Tibial artery (tissue), 4 donors: ENCODE data around the gene PRDM5.

Experiments
- DNase-seq, 2 donors: peaks; one replicate each; pipeline ENCODE4 v3.0.0-alpha.2; 2019
- H3K27ac ChIP-seq, 2 donors: fragments of 200-600 bp; sonication (generic) in 1 of 2; 1 replicate in 1 of 2; 2 replicates in 1 of 2; pipeline ENCODE4 v1.5.1; 2018 to 2019; ENCODE audit warnings: mild to moderate bottlenecking in 1 of 2
- H3K27me3 ChIP-seq, 2 donors: fragments of 200-600 bp; sonication (generic) in 1 of 2; one replicate each; pipeline versions ENCODE4 v1.5.1 to v1.6.0; 2016 to 2019
- H3K36me3 ChIP-seq, 3 donors: fragments of 200-600 bp; sonication (generic) in 2 of 3; one replicate each; pipeline ENCODE4 v1.5.1; 2016 to 2019; ENCODE audit warnings: mild to moderate bottlenecking in 2 of 3
- H3K4me1 ChIP-seq, 4 donors: fragments of 200-600 bp; sonication (generic) in 2 of 4; 1 replicate in 3 of 4; 2 replicates in 1 of 4; pipeline ENCODE4 v1.5.1; 2016 to 2019
- H3K4me3 ChIP-seq, 2 donors: fragments of 200-600 bp; sonication (generic) in 1 of 2; 1 replicate in 1 of 2; 2 replicates in 1 of 2; pipeline ENCODE4 v1.5.1; 2018 to 2019; ENCODE audit warnings: mild to moderate bottlenecking in 2 of 2
- H3K9me3 ChIP-seq, 3 donors: fragments of 200-600 bp; sonication (generic) in 1 of 3; one replicate each; pipeline ENCODE4 v1.5.1; 2016 to 2019
- CTCF ChIP-seq, 2 experiments: fragments of 200-600 bp in 1 of 2; fragments of 450-650 bp in 1 of 2; IDR thresholded peaks; one replicate each; pipeline ENCODE4 v1.5.1; 2017 to 2019; ENCODE audit warnings: antibody characterized with exemption in 2 of 2, mild to moderate bottlenecking in 1 of 2, moderate library complexity in 1 of 2
- intact Hi-C: fragments of 100-400 bp; cut with DNase I; formaldehyde crosslinking; loops from one replicate; pipeline ENCODE4 v1.15.0; 2023; ENCODE audit warnings: low total_unique reads

Gene PRDM5

DNA sequence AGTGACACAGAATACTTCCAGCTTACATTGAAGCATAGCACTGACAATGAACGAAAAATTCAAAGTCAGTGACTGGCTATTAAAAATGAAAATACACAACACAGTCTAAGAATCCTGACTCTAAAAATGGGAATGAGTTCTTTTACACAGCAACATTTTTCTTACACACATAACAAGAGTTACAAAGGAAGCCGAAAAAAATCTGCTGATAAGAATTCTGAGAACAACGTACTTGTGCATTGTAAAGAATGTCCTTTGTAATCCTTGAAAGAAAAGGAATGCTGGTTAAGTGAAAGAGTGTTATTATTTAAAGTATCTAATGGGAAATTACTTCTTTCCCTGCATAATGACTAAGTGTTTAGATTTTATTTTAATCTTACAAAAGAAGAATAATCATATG, 199.4 kb downstream of the PRDM5 start:
- Histone ChIP-seq H3K36me3 (no peaks in the 10 kb centered on the region), H3K4me3 (no peak overlapping the region), H3K27ac (no peak overlapping the region), H3K27me3 (no peaks in the 10 kb centered on the region), H3K4me1 (no peaks in the 10 kb centered on the region), H3K9me3 (no peaks in the 10 kb centered on the region)
- no peak for TF ChIP-seq CTCF (IDR thresholded peaks at IDR 0.05)
- intact Hi-C loops, result loop anchor here (10.0 kb wide), 1 partner anchor 372 kb away; no protein-coding TSS in a partner anchor
- no peak for DNase-seq

DNA sequence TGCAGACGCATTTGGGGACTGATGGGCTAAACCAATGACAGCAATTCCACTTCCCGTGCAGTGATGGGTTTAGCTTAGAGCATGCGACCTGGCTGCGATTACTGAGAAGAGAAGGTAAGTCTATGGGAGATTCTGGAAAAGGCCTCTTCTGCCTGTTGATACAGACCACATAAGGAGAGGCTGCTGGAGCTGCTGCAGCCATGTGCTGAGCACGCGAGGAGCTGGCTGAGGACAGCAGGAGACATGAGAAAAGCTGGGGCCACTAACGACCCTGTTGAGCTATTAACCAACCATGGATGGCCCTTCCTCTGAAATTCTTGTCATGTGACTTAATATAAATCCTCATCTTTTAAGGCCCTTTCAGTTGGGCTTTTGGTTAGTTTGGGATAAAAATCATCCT, 199.9 kb downstream of the PRDM5 start:
- H3K27ac ChIP-seq, result no peak overlapping the region
- no peaks in the 10 kb centered on the region for H3K4me1 ChIP-seq
- H3K4me3 ChIP-seq, result no peak overlapping the region
- no peaks in the 10 kb centered on the region for H3K27me3 ChIP-seq
- no peak for DNase-seq
- intact Hi-C loops, result loop anchor here (10.0 kb wide), 1 partner anchor 372 kb away; no protein-coding TSS in a partner anchor
- TF ChIP-seq CTCF (IDR thresholded peaks at IDR 0.05), result no peak
- no peaks in the 10 kb centered on the region for H3K36me3 ChIP-seq
- no peaks in the 10 kb centered on the region for H3K9me3 ChIP-seq

DNA sequence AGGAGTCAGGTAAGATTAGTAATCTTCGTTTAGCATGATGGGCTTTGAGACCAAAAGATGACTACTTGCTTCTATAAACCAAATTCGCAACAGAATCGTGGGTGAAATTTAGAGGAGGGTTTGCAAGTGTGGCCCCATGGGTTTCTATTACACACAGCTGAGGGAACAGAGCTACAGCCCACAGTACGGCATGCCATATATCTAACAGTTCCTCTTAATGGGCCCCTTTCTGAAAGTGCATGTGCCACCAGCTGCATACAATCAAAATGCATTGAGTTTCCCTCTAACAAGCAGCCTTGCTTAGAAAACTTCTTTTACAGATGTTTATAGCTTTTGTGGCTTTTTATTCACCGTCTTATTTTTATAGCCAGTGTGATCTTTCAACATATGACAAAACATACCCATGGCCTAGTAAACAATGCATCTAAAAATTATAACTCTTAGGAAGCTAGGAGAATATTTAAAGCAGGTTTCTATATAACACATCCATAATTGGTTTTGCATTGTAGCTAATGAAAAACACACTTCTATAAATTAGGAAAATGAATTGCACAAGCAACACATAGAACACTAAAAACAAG, 202.1 kb downstream of the PRDM5 start:
- Histone ChIP-seq H3K36me3 (no peaks in the 10 kb centered on the region), H3K4me3 (no peak overlapping the region), H3K4me1 (no peaks in the 10 kb centered on the region), H3K9me3 (no peaks in the 10 kb centered on the region), H3K27ac (no peak overlapping the region), H3K27me3 (no peaks in the 10 kb centered on the region)
- DNase-seq, result no peak
- intact Hi-C loops, result loop anchor here (10.0 kb wide), 1 partner anchor 374 kb away; no protein-coding TSS in a partner anchor
- no peak for TF ChIP-seq CTCF (IDR thresholded peaks at IDR 0.05)

DNA sequence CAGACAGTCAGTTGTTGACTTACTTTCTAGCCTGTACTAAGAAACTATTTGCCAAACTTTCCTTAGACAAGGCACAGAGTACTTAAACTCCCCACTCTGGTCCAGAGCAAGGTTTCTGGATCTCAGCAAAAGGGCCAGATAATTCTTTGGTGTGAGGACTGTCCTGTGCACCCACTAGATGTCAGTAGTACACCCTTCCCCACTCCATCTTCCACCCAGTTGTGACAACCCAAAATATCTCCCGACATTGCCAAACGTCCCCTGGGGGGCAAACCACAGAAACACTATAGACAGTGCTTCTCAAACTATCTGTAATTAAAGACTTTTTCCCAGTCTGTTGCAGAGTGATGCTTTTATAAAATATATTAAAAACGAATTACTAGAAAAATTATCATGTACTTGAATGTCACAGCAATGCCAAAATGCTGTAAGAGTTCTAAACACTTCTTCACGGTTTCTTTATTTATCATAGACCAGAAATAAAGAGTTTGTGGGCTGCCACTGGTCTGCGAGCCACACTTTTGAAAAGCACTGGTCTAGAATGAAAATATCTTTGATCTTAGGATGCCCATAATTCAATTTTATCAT, 203.5 kb downstream of the PRDM5 start:
- Histone ChIP-seq H3K36me3 (no peaks in the 10 kb centered on the region), H3K4me1 (no peaks in the 10 kb centered on the region), H3K4me3 (no peak overlapping the region), H3K27me3 (no peaks in the 10 kb centered on the region), H3K9me3 (no peaks in the 10 kb centered on the region), H3K27ac (no peak overlapping the region)
- intact Hi-C loops, result no loop called here
- DNase-seq, result no peak
- TF ChIP-seq CTCF (IDR thresholded peaks at IDR 0.05), result peak; percentile 20 to 33

DNA sequence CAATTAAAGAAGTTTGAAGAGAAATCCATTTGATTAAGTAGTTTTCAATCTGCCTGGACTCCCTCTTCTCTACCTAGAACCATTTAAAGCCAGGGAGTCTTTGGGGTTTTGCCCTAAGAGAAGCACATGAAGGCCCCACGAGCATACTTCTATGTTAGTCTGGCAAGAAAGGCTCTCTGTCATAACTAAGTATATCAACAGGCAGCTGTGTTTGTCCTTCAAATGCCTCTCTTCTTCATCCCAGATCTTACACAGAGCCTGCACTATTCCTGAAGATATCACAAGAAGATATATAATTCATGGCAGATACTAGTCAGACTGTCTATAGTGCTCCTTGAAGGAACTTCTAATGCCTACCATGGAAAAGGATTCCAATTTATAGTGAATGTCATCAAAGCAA, 206.2 kb downstream of the PRDM5 start:
- TF ChIP-seq CTCF (IDR thresholded peaks at IDR 0.05), result no peak
- intact Hi-C loops, result no loop called here

More for the DNA sequence above, 206.2 kb downstream of the PRDM5 start:
- no peak for DNase-seq
- no peaks in the 10 kb centered on the region for H3K36me3 ChIP-seq
- H3K27me3 ChIP-seq, result no peaks in the 10 kb centered on the region
- no peak overlapping the region for H3K27ac ChIP-seq
- no peaks in the 10 kb centered on the region for H3K4me1 ChIP-seq
- H3K4me3 ChIP-seq, result no peak overlapping the region
- H3K9me3 ChIP-seq, result no peaks in the 10 kb centered on the region
